Endothelial cell of umbilical vein (primary cell): ENCODE results near the gene GPR155. TPM values are rescaled to one million over a fixed set of nuclear protein-coding genes. Genes with fewer than 3 reads are reported as not detected.

ENCODE experiments used
- BruUV-seq: library from RNA; stranded (reverse); fragments of 400-500 nt; replicated peaks from 2 replicates; lab custom pipeline; 2021; lab: Mats Ljungman, UMichigan
- CTCF ChIA-PET: fragments of 300-600, 350-600 bp; sonication (Branson Sonifier 250); formaldehyde crosslinking; loops from one replicate; lab custom pipeline; 2021; ENCODE audit warnings: antibody characterized with exemption, inconsistent platforms; lab: Charles Lee
- POLR2A ChIA-PET: fragments of 300-600, 350-600 bp; sonication (Branson Sonifier 250); formaldehyde crosslinking; loops from one replicate; lab custom pipeline; 2021; ENCODE audit warnings: antibody characterized with exemption, inconsistent platforms; lab: Charles Lee
- DNase-seq: peaks from one replicate; pipeline ENCODE4 v3.0.0-alpha.2; 2011; ENCODE audit warnings: low read depth, low spot score
- FAIRE-seq: peaks from 2 replicates; lab custom pipeline; 2011; peaks lifted over from hg19 to GRCh38; lab: Jason Lieb, UNC
- H2AFZ ChIP-seq: 2 replicates; pipeline ENCODE4 v1.6.0; 2012; ENCODE audit warnings: low read depth, low read length, control low read depth, inconsistent platforms
- H3K27ac ChIP-seq: 2 replicates; pipeline ENCODE4 v1.5.1; 2011; ENCODE audit warnings: low read depth, mild to moderate bottlenecking, control low read depth, low read length, moderate library complexity; ENCODE audit not compliant: insufficient read depth
- H3K27me3 ChIP-seq, 2 experiments: 2 replicates each; pipeline versions ENCODE4 v1.6.0 to v1.6.1; 2011; ENCODE audit warnings: low read length in 2 of 2, mixed read lengths in 1 of 2; ENCODE audit not compliant: control insufficient read depth in 2 of 2, insufficient read depth in 2 of 2
- H3K36me3 ChIP-seq, 2 experiments: 2 replicates in 1 of 2; 3 replicates in 1 of 2; pipeline ENCODE4 v1.5.1; 2011; ENCODE audit warnings: low read length in 2 of 2, mild to moderate bottlenecking in 1 of 2, moderate library complexity in 1 of 2; ENCODE audit not compliant: control insufficient read depth in 2 of 2, insufficient read depth in 2 of 2; ENCODE audit errors: extremely low read depth in 1 of 2
- H3K4me1 ChIP-seq: 3 replicates; pipeline ENCODE4 v1.5.1; 2011; ENCODE audit warnings: mild to moderate bottlenecking, low read length; ENCODE audit not compliant: control insufficient read depth, insufficient read depth; ENCODE audit errors: extremely low read depth
- H3K4me2 ChIP-seq: 2 replicates; pipeline ENCODE4 v1.6.1; 2011; ENCODE audit warnings: low read length, control low read depth, mixed read lengths; ENCODE audit not compliant: insufficient read depth
- H3K4me3 ChIP-seq, 3 experiments: fragments of 200-600 bp in 1 of 3; sonication (generic), shearing (Covaris generic) in 1 of 3; replicated peaks in 1 of 3; 2 replicates each; pipeline ENCODE4 v1.5.1; 2011 to 2016; ENCODE audit warnings: control low read depth in 3 of 3, low read length in 3 of 3, mild to moderate bottlenecking in 2 of 3, inconsistent platforms in 1 of 3, low read depth in 1 of 3, moderate library complexity in 1 of 3; ENCODE audit not compliant: insufficient read depth in 1 of 3
- H3K79me2 ChIP-seq: 2 replicates; pipeline ENCODE4 v1.6.0; 2012; ENCODE audit warnings: low read length, inconsistent platforms; ENCODE audit not compliant: control insufficient read depth, insufficient read depth
- H3K9ac ChIP-seq: replicated peaks from 2 replicates; pipeline ENCODE3; 2011; ENCODE audit warnings: low read length, control low read depth; ENCODE audit not compliant: insufficient read depth; ENCODE audit errors: extremely low read depth
- H3K9me1 ChIP-seq: replicated peaks from 3 replicates; pipeline ENCODE4 v1.6.0; 2011; ENCODE audit warnings: mild to moderate bottlenecking, low read length; ENCODE audit not compliant: control insufficient read depth, insufficient read depth; ENCODE audit errors: extremely low read depth
- H3K9me3 ChIP-seq: replicated peaks from 2 replicates; pipeline ENCODE4 v1.5.1; 2012; ENCODE audit warnings: low read length, inconsistent platforms; ENCODE audit not compliant: control insufficient read depth, insufficient read depth
- H4K20me1 ChIP-seq: replicated peaks from 2 replicates; pipeline ENCODE3; 2011; ENCODE audit warnings: mild to moderate bottlenecking, low read length; ENCODE audit not compliant: control insufficient read depth, insufficient read depth; ENCODE audit errors: extremely low read depth
- CTCF ChIP-seq, 2 donors: IDR thresholded peaks; 1 replicate in 1 of 2; 2 replicates in 1 of 2; pipeline ENCODE4 v1.5.1; 2011; ENCODE audit warnings: low read length in 2 of 2, mild to moderate bottlenecking in 2 of 2, moderate library complexity in 2 of 2, control low read depth in 1 of 2, inconsistent platforms in 1 of 2, low read depth in 1 of 2; ENCODE audit not compliant: insufficient read depth in 1 of 2; ENCODE audit errors: extremely low read depth in 1 of 2
- EZH2 ChIP-seq: IDR thresholded peaks from 2 replicates; pipeline ENCODE4 v1.6.1; 2012; ENCODE audit warnings: borderline replicate concordance, low read depth, mild to moderate bottlenecking, moderate library complexity, low read length, inconsistent platforms; ENCODE audit not compliant: severe bottlenecking
- FOS ChIP-seq: IDR thresholded peaks from 2 replicates; pipeline ENCODE4 v1.6.1; 2011; ENCODE audit warnings: mild to moderate bottlenecking, low read length, moderate library complexity, borderline replicate concordance; ENCODE audit not compliant: insufficient read depth
- GATA2 ChIP-seq: IDR thresholded peaks from 2 replicates; pipeline ENCODE4 v1.7.0; 2011; ENCODE audit warnings: low read depth, mild to moderate bottlenecking, moderate library complexity, mixed read lengths, low read length; ENCODE audit not compliant: insufficient read length, insufficient read depth
- JUN ChIP-seq: IDR thresholded peaks from 2 replicates; pipeline ENCODE4 v1.6.1; 2011; ENCODE audit warnings: borderline replicate concordance, low read depth; ENCODE audit not compliant: insufficient read length, insufficient read depth
- MAX ChIP-seq: IDR thresholded peaks from 2 replicates; pipeline ENCODE4 v1.6.1; 2011; ENCODE audit not compliant: insufficient read depth, insufficient read length
- MYC ChIP-seq: IDR thresholded peaks from one replicate; pipeline ENCODE4 v1.6.1; 2011; ENCODE audit warnings: mild to moderate bottlenecking, low read depth, low read length
- POLR2A ChIP-seq: IDR thresholded peaks from 2 replicates; pipeline ENCODE4 v1.6.1; 2012; ENCODE audit warnings: low read depth, mild to moderate bottlenecking, control low read depth, low read length
- POLR2AphosphoS5 ChIP-seq: IDR thresholded peaks from 2 replicates; pipeline ENCODE4 v1.6.1; 2012; ENCODE audit warnings: low read depth, mild to moderate bottlenecking, control low read depth, low read length, moderate library complexity; ENCODE audit not compliant: insufficient read depth
- dilution Hi-C: fragments of 300-500 bp; cut with MboI; formaldehyde crosslinking; loops from one replicate; pipeline ENCODE4 v1.15.0; 2019; ENCODE audit warnings: low sequenced_read_pairs; ENCODE audit not compliant: extremely low pct_ligation_motif_present
- intact Hi-C: fragments of 100-400 bp; cut with micrococcal nuclease; formaldehyde crosslinking; loops from one replicate; pipeline ENCODE4 v1.10.0; 2022
- polyA plus RNA-seq, 4 experiments: library from polyadenylated mRNA; depleted of rRNA in 3 of 4; stranded (reverse) in 3 of 4; unstranded in 1 of 4; fragments of >200 nt; gene quantifications; 2 replicates each; pipeline versions ENCODE4 v1.2.1 to v1.2.3, GENCODE V29; 2011 to 2012; ENCODE audit warnings: missing spikeins in 1 of 4
- total RNA-seq: library from RNA; stranded (reverse); gene quantifications from 2 replicates; pipeline ENCODE4 v1.2.3, GENCODE V29; 2021

GPR155 gene
- total and polyA plus RNA-seq, 2 donors (not counting 3 experiments of a cell fraction or from before 2014, with no cell fraction given): 0.62 to 1.7 TPM

GRCh38 chr2:174510583-174511189 is 23.9 kb upstream of the GPR155 start:
- H3K4me2 ChIP-seq: no peak overlapping the region
- DNase-seq (no peak), FAIRE-seq (no peak)
- no peaks in the 10 kb centered on the region for H3K9me3 ChIP-seq
- no TSS peak for BruUV-seq
- H3K4me1 ChIP-seq: no peaks in the 10 kb centered on the region
- no peaks in the 10 kb centered on the region for H3K9me1 ChIP-seq
- H3K79me2 ChIP-seq: no peaks in the 10 kb centered on the region
- H2AFZ ChIP-seq: no peak overlapping the region
- intact Hi-C loops: no loop called here
- CTCF ChIA-PET: no interaction called here
- H3K4me3 ChIP-seq: no peak overlapping the region
- H3K36me3 ChIP-seq: no peaks in the 10 kb centered on the region
- TF ChIP-seq MAX: no peak
- no peak for TF ChIP-seq FOS
- TF ChIP-seq JUN: no peak
- no peak for TF ChIP-seq EZH2
- no peak for TF ChIP-seq GATA2
- TF ChIP-seq CTCF (IDR thresholded peaks at IDR 0.05; ENCODE audit: extremely low read depth in 1 of 2, insufficient read depth in 1 of 2, low read depth in 1 of 2, low read length in 2 of 2): no peak
- no peak for TF ChIP-seq POLR2AphosphoS5
- TF ChIP-seq POLR2A: no peak
- no peak for TF ChIP-seq MYC
- H3K27me3 ChIP-seq: no peaks in the 10 kb centered on the region
- H3K27ac ChIP-seq: no peak overlapping the region
- H4K20me1 ChIP-seq: no peaks in the 10 kb centered on the region
- no peak overlapping the region for H3K9ac ChIP-seq
- dilution Hi-C loops: no loop called here
- POLR2A ChIA-PET: no interaction called here
